Thyroid gland (tissue), 4 donors: Measurements from ENCODE around the gene NUBPL.

Experiments
- CTCF ChIP-seq, 6 experiments: fragments of 200-600 bp in 3 of 6; fragments of 450-650 bp in 3 of 6; sonication (generic) in 3 of 6; IDR thresholded peaks; one replicate each; pipeline ENCODE4 v1.5.1; 2016 to 2019; ENCODE audit warnings: antibody characterized with exemption in 6 of 6, mild to moderate bottlenecking in 2 of 6, inconsistent platforms in 1 of 6, moderate library complexity in 1 of 6
- POLR2A ChIP-seq, 2 donors: fragments of 450-650 bp; IDR thresholded peaks; one replicate each; pipeline ENCODE4 v1.6.1; 2017; ENCODE audit warnings: antibody characterized with exemption in 2 of 2, mild to moderate bottlenecking in 2 of 2, moderate library complexity in 1 of 2

- TF ChIP-seq CTCF (IDR thresholded peaks at IDR 0.05) = no peak
- no peak for TF ChIP-seq POLR2A (IDR thresholded peaks at IDR 0.05)
Observed at GRCh38 chr14:31687726-31688125, 126.5 kb downstream of the NUBPL start.
